ENCODE measurements around the gene LRFN4. TPM values are rescaled to one million over a fixed set of nuclear protein-coding genes. Genes with fewer than 3 reads are reported as not detected.

LRFN4 gene
- total RNA-seq, 1 experiment from 2014 or later, result 66.7 TPM

DNA sequence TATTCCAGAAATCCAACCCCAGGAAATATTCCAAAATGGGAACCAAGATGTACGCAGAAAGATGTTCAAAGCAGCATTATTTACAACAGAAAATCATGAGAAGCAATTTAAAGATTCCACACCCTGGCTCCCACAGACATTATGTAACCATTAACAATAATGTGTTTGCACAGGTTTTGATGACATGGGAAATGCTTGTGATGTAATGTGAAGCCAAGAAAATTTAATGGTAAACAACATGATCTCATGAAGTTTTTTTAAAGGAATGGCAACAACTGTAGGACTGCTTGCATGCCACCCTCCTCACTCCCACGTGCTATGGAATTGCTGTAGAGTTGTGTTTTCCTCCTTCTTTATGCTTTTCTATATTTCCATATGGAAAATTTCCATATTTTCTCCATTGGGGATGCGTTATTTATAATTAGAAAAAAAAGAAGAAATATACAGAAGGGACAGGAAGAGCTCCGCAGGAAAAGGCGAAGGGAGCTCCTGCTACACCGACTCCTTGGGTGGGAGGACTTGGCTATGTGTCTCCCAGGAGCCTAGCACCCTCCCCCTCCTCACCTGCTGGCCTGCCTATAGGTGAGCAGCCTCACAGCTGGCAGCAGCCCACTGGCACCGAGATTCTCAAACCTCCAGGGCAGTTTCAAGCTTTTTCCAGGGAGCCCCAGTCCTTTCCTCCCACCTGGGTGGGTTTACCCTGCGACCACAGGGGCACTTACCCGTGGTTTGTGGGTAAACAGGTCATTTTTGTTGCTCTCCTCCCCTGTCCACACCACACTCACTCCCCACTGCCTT, 20.9 kb downstream of the LRFN4 start:
- Histone ChIP-seq H3K27me3 (ENCODE audit: insufficient read depth, low read length) (no peaks in the 10 kb centered on the region), H3K79me2 (ENCODE audit: insufficient read depth, low read length) (no peaks in the 10 kb centered on the region), H2BK5ac (ENCODE audit: insufficient read length, low read length) (no peak overlapping the region), H4K20me1 (ENCODE audit: control insufficient read depth, insufficient read depth, insufficient read length) (no peaks in the 10 kb centered on the region), H2BK15ac (ENCODE audit: low read depth, low read length) (no peak overlapping the region), H3K9me3 (ENCODE audit: control insufficient read depth, low read depth, low read length) (no peaks in the 10 kb centered on the region), H3K14ac (ENCODE audit: insufficient read depth, low read length) (no peak overlapping the region), H3K4ac (ENCODE audit: low read depth, low read length) (no peak overlapping the region), H3T11ph (ENCODE audit: low read length) (no peak overlapping the region), H3K79me1 (ENCODE audit: insufficient read depth, low read depth, low read length, poor library complexity, severe bottlenecking) (no peaks in the 10 kb centered on the region), H2BK12ac (ENCODE audit: insufficient read length, low read depth, low read length) (no peak overlapping the region), H4K8ac (replicated peaks; ENCODE audit: insufficient read length, low read depth, low read length) (no peak overlapping the region), H3K56ac (ENCODE audit: insufficient read length, low read depth, low read length) (no peak overlapping the region), H3K23ac (ENCODE audit: insufficient read length, low read depth, low read length) (no peak overlapping the region), H2AFZ (ENCODE audit: low read length) (no peak overlapping the region), H2BK120ac (ENCODE audit: low read depth, low read length, poor library complexity, severe bottlenecking) (no peak overlapping the region), H3K9ac (ENCODE audit: extremely low read depth, insufficient read length, low read length) (no peak overlapping the region), H4K5ac (ENCODE audit: insufficient read length, low read depth, low read length) (no peak overlapping the region), H2AK5ac (ENCODE audit: insufficient read length, low read length) (no peak overlapping the region), H3K18ac (ENCODE audit: insufficient read length, low read depth, low read length) (no peak overlapping the region), H3K4me2 (ENCODE audit: insufficient read depth, insufficient read length, low read length) (no peak overlapping the region), H4K91ac (ENCODE audit: insufficient read length, low read depth, low read length) (no peak overlapping the region), H2BK20ac (ENCODE audit: low read depth, low read length, poor library complexity, severe bottlenecking) (no peak overlapping the region), H3K27ac (ENCODE audit: insufficient read length, low read depth, low read length) (no peak overlapping the region), H3K4me1 (ENCODE audit: insufficient read depth, low read length) (peaks cover 2% of the 10 kb centered on the region; the same call in 1 of the 2 replicates), H3K23me2 (ENCODE audit: insufficient read length, low read depth, low read length, poor library complexity, severe bottlenecking) (no peaks in the 10 kb centered on the region)
- Mint-ChIP-seq H3K27me3 (ENCODE audit: low read depth) (no peaks in the 10 kb centered on the region; the same call in 1 of the 2 replicates), H3K9me3 (no peaks in the 10 kb centered on the region), H3K4me3 (no peak overlapping the region), H3K36me3 (ENCODE audit: insufficient read depth in 1 of 3, low read depth in 3 of 3) (no peaks in the 10 kb centered on the region), H3K4me1 (peaks cover 32 to 55% of the 10 kb centered on the region in 2 experiments), H3K27ac (peak overlapping the region in 1 of 3 experiments; percentile 44; a peak in 2 of 7 replicates)
- TF ChIP-seq, protein P1, sequence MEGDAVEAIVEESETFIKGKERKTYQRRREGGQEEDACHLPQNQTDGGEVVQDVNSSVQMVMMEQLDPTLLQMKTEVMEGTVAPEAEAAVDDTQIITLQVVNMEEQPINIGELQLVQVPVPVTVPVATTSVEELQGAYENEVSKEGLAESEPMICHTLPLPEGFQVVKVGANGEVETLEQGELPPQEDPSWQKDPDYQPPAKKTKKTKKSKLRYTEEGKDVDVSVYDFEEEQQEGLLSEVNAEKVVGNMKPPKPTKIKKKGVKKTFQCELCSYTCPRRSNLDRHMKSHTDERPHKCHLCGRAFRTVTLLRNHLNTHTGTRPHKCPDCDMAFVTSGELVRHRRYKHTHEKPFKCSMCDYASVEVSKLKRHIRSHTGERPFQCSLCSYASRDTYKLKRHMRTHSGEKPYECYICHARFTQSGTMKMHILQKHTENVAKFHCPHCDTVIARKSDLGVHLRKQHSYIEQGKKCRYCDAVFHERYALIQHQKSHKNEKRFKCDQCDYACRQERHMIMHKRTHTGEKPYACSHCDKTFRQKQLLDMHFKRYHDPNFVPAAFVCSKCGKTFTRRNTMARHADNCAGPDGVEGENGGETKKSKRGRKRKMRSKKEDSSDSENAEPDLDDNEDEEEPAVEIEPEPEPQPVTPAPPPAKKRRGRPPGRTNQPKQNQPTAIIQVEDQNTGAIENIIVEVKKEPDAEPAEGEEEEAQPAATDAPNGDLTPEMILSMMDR (conservative IDR thresholded peaks at IDR 0.05), result no peak
- no peak for DNase-seq
- WGBS (ENCODE audit: extremely low coverage, insufficient read length, low lambda C conversion rate), result no CpG with 5 or more reads among the region's 9 CpGs

All from H9 (cell line).